ENCODE measurements around the gene VAX1.

- TF ChIP-seq CTCF (conservative IDR thresholded peaks at IDR 0.05; ENCODE audit: low read length) (no peak), EZH2phosphoT487 (IDR thresholded peaks at IDR 0.05; ENCODE audit: borderline replicate concordance) (no peak)
Measured at GRCh38 chr10:117161386-117162033, 23.4 kb upstream of the VAX1 start.

Data from Loucy (cell line).